Sigmoid colon (tissue), 4 donors: ENCODE results near the gene SLC13A1.

Experiments
- CTCF ChIP-seq, 4 experiments: fragments of 450-650 bp in 3 of 4; fragments of 200-600 bp in 1 of 4; IDR thresholded peaks; one replicate each; pipeline ENCODE4 v1.5.1; 2016 to 2019; ENCODE audit warnings: antibody characterized with exemption in 4 of 4, mild to moderate bottlenecking in 3 of 4, moderate library complexity in 2 of 4
- EP300 ChIP-seq, 4 donors: sonication (generic); formaldehyde crosslinking; IDR thresholded peaks; one replicate each; pipeline ENCODE4 v1.6.1; 2017; ENCODE audit warnings: antibody characterized with exemption in 4 of 4
- POLR2A ChIP-seq, 2 donors: fragments of 450-650 bp; IDR thresholded peaks; one replicate each; pipeline ENCODE4 v1.6.1; 2016; ENCODE audit warnings: antibody characterized with exemption in 2 of 2, mild to moderate bottlenecking in 2 of 2, moderate library complexity in 2 of 2

GRCh38 chr7:123218866-123219265 is 19.1 kb upstream of the SLC13A1 start:
- no peak for TF ChIP-seq CTCF (IDR thresholded peaks at IDR 0.05)
- TF ChIP-seq EP300 (IDR thresholded peaks at IDR 0.05) = no peak
- TF ChIP-seq POLR2A (IDR thresholded peaks at IDR 0.05) = no peak
